SH-SY5Y (cell line): ENCODE data around the gene PRR19.

Experiments
- GATA2 ChIP-seq: IDR thresholded peaks from 2 replicates; pipeline ENCODE4 v1.6.1; 2011; ENCODE audit warnings: mild to moderate bottlenecking, low read depth, low read length
- GATA3 ChIP-seq: IDR thresholded peaks from 2 replicates; pipeline ENCODE4 v1.6.1; 2011; ENCODE audit warnings: low read depth, mild to moderate bottlenecking, low read length, moderate library complexity

GRCh38 chr19:42333018-42333417 is 31.1 kb downstream of the PRR19 start:
- TF ChIP-seq GATA3 (no peak), GATA2 (no peak)
